Measurements from ENCODE around the gene UPP1. TPM values are rescaled to one million over a fixed set of nuclear protein-coding genes. Genes with fewer than 3 reads are reported as not detected.

UPP1 gene
- total RNA-seq, 1 donor from 2014 or later = 58.2 TPM

- DNase-seq (ENCODE audit: low spot score) = no peak
Observed at GRCh38 chr7:48085942-48086341, 3.1 kb upstream of the UPP1 start.

DNA sequence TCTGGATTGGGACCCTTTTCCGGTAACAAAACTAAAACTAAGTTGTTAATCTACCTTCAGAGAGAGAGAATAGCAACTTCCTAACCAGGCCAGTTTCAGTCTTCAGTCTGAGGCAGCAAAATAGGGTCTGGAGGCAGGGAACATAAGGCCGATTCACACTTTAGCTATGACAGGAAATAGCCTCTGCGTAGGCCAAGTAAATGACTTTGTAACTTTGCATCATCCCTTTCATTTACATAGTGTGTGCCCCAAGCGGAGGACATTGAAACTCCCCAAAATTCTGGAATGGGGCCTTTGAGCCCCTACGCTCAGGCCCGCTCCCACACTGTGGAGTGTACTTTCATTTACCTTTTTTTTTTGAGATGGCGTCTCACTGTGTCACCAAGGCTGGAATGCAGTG, 1.7 kb upstream of the UPP1 start:
- no peak for DNase-seq (ENCODE audit: low spot score)

DNA sequence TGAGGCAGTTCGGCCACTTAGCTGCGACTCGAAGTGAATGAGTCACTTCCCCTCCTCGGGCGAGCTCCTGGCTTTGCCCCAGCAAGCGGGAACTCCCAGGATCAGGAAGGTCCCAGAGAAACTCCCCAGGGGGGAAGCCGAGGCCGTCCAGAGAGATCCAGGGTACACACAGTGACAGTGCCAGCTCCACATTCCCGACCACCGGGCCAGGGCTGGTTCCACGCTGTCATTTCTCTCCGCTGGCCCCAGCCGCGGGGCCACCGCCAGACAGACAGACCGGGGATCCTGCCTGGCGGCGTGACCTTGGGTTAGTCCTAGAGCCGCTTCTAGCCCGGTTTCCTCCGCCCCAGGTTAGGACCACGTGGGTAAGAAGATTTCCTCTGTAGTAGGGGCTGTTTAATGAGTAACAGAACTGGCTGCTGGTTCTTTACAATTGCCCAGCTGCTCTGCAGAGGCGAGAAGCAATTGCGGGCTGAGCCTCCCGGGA, 463 bp upstream of the UPP1 start:
- peak; percentile 93 for DNase-seq (ENCODE audit: low spot score)

GRCh38 chr7:48090095-48090805, 1.2 kb downstream of the UPP1 start:
- no peak for DNase-seq (ENCODE audit: low spot score)

GRCh38 chr7:48091506-48092433, 2.7 kb downstream of the UPP1 start:
- DNase-seq (ENCODE audit: low spot score) = no peak

GRCh38 chr7:48094861-48095293, 5.8 kb downstream of the UPP1 start:
- no peak for DNase-seq (ENCODE audit: low spot score)

GRCh38 chr7:48096273-48096672, 7.2 kb downstream of the UPP1 start:
- DNase-seq (ENCODE audit: low spot score) = no peak

- no peak for DNase-seq (ENCODE audit: low spot score)
Observed at GRCh38 chr7:48097521-48098231, 8.6 kb downstream of the UPP1 start.

DNA sequence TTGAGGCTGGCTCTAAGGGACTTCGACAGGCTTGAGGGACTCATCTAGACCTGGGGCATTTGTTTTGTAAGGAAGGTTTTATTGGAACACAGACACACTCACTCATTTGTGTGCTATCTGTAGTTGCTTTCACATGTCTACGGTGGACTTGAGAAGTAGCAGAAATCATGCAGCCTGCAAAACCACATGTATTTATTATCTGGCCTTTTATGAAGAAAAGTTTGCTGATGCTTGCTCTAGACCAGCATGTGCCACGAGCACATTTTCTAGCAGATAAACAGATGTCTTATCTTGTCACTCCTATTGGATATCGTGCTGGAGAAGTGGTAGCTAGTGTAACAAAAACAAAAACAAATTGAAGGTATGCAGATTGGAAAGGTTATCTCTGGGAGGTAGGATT, 9.8 kb downstream of the UPP1 start:
- no peak for DNase-seq (ENCODE audit: low spot score)

- no peak for DNase-seq (ENCODE audit: low spot score)
Observed at GRCh38 chr7:48099781-48100180, 10.7 kb downstream of the UPP1 start.

- DNase-seq (ENCODE audit: low spot score) = no peak
Observed at GRCh38 chr7:48101352-48101751, 12.3 kb downstream of the UPP1 start.

DNA sequence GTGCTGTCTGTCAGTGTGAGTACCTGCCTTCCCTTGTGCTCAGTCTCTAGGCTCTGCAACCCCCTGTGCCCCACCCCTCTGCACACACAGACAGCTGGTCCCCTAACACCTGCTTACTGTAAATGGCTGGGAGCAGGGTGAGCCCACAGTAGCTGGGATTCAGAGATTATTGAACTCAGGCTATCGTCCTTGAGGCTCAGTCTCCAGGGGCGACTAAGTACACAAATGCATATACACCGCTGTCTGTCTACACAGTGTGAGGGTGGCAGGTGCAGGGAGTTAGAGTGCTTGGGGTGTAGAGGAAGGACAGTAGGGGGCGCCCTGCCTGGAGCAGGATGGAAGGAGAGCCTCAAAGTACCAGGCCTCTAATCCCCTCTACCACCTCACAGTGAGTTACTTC, 12.9 kb downstream of the UPP1 start:
- DNase-seq (ENCODE audit: low spot score) = no peak

- DNase-seq (ENCODE audit: low spot score) = no peak
Observed at GRCh38 chr7:48102530-48102929, 13.5 kb downstream of the UPP1 start.

DNA sequence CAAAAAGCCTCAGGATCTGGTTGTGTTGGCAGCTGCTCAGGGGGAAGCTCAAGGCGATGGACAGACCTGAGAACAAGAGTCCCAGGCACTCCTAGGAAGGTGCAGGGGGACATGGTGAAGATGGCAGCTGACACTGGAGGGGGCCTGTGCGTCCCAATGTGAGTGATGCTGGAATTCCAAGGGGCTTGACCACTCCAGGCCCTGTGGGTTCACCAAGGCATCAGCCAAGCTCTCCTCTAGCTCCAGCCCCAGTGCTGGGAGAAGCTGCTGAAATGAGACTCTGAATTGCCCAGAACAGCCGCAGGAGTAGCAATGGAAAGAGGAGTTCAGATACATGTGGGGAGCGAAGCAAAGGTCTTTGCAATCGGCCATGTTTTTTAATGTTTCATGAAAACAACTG, 16.0 kb downstream of the UPP1 start:
- no peak for DNase-seq (ENCODE audit: low spot score)

DNA sequence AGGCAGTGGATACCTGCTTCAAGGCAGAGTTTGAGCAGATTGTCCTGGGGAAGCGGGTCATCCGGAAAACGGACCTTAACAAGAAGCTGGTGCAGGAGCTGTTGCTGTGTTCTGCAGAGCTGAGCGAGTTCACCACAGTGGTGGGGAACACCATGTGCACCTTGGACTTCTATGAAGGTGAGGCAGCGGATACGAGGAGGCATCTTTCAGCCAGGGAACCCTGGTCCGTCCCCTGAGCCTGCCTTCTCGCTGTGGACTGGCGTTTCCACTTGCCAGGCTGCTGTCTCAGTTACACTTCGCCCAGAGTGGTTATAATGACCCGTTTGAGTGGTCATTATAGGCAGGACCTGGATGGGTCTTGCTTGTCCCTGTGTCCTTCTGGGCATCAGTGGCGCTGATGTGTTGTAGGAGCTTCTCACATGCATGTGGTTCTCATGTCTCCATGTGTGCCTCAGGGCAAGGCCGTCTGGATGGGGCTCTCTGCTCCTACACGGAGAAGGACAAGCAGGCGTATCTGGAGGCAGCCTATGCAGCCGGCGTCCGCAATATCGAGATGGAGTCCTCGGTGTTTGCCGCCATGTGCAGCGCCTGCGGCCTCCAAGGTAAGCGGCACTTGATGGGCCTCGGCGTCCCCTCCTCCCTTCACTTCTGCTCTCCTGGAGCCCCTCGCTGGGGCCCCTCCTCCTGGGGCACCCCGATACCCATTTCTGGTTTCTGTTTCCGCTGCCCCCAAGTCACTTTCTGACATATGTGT, 18.0 kb downstream of the UPP1 start:
- DNase-seq (ENCODE audit: low spot score) = no peak

DNA sequence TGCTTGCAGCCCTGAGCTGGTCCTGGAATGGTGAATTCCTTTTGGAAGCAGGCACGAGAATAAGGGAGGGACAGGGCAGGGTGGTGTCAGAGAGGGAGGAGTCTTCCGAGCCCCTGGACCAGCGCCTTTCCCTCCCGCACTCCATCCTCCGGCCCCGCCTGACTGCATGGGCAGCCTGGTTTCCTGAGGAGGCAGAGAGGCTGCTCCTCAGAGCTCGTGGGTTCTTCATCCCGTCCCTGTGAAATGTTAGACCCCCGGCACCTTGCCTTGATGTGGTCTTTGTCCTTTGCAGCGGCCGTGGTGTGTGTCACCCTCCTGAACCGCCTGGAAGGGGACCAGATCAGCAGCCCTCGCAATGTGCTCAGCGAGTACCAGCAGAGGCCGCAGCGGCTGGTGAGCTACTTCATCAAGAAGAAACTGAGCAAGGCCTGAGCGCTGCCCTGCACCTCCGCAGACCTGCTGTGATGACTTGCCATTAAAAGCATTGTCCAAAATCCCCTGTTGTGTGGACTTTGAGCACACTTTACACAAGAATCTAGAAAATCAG, 18.9 kb downstream of the UPP1 start:
- no peak for DNase-seq (ENCODE audit: low spot score)

DNA sequence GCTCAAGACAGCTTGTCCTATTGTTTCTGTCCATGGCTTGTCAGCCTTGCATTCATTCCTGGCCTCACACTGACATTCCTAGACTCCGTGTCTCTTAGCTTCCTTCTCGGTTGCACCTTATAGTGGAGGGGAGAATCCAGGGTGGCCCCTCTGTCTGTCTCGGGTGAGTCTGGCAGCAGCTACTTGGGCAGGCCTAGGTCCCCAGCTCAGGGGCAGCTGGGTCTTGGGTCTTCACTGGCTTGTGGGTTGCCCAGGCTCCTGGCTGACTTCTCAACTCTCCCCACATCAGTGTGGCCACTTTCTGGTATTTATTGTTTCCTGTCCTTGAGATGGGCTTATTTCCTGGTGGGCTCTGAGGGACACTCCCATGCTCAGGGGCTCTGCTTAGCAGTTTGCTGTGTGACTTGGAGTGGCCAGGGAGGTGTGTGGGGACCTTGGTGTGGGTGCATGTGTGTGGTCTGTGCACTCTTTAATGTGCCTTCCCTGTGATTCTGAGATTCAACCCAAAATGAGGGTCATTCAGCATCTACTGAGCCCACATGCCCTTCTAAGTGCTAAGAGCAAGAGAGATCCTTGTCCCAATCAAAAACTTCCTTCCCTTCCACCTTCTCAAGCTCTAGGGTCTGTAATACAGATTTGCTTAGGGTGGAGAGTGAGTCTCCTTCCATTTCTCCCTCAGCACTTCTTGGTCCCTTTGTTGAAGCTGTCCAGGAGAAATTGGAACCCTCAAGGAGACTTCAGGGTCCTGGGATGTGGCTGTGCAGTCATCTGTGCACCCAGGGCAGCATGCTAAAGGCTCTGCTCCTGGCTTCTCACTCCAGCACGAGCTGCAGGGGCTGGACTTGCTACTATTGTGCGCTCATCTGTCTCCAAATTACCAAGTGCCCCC, 20.1 kb downstream of the UPP1 start:
- no peak for DNase-seq (ENCODE audit: low spot score)

DNA sequence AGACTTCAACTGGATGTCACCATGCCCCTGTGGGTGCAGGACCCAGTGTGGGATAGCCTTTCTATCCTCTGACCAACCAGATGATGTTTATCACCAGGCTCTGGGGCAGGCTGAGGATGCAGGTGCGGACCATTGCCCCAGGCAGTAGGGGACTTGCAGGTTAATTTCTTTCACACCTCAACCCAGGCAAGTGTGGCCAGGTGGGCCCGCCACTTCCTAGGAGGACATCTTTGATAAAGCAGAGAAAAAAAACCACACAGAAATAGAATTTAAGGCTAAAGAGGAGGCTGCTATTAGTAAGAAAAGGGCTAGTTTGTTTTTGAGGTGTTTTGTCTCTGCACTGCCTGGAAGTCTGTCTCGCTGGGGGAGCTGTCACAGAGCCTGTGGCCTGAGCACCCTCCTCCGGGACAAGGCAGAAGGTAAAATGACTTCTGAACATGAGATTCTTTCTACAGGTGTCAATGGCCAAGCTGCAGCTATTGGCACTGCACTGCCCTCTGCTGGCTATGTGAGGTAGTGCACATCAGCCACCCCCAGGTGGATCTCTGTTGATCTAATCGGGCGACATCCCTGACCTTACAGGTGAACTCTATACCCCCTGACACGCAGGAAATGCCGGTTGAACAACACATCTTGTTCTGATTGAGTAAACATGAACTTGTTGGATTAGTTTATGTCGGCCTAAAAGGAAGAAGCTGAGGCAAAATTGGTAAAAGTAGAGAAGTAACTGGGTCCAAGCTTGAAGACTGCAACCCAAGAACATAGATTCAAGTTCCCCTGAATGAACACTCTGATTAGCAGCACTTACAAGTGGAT, 21.0 kb downstream of the UPP1 start:
- peak; percentile 92 for DNase-seq (ENCODE audit: low spot score)

DNA sequence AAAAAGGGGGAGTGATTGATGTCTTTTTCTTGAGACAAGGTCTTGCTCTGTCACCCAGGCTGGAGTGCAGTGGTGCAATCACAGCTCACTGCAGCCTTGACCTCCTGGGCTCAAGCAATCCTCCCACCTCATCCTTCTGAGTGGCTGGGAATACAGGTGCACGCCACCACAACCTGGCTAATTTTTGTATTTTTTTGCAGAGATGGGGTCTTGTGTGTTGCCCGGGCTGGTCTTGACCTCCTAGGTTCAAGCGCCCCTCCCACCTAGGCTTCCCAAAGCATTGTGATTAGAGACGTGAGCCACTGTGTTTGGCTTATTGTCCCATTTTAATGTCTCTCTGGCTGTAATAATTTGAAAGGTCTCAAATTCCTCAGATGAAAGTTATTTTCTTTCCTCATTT, 21.8 kb downstream of the UPP1 start:
- DNase-seq (ENCODE audit: low spot score) = no peak
